GM23248 (cell line): ENCODE results near the gene PINK1.

Experiments
- EZH2 ChIP-seq: fragments of 200-600 bp; sonication (generic); IDR thresholded peaks from 2 replicates; pipeline ENCODE4 v1.6.1; 2018; ENCODE audit warnings: antibody characterized with exemption, mild to moderate bottlenecking; ENCODE audit not compliant: insufficient read depth, poor library complexity, severe bottlenecking
- EZH2phosphoT487 ChIP-seq: fragments of 200-600 bp; sonication (generic); IDR thresholded peaks from 2 replicates; pipeline ENCODE4 v1.6.1; 2018; ENCODE audit warnings: antibody characterized with exemption, moderate library complexity, mild to moderate bottlenecking, low read depth; ENCODE audit not compliant: insufficient read depth

DNA sequence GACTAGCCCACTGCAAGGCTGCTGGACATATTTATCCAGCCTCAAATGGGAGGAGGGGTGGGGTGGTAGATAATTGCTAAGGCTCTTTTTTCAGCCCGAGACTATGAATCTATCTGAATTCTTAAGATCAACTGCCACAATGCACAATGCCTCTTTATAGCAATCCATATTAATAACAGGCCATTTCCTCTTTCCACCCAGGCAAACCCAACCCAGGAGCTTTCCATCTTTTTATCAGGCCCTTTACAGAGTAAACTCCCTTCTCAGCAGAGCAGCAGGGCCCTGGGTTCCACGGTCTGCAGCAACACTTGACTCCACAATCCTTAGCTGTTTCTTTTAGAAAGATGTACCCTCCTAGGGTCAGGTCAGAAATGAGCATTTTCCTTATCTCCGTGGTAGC lies 27.1 kb downstream of the PINK1 start:
- no peak for TF ChIP-seq EZH2
- TF ChIP-seq EZH2phosphoT487: no peak
